Neural cell (in vitro differentiated cells): ENCODE results near the gene EPB41L5. TPM values are rescaled to one million over a fixed set of nuclear protein-coding genes. Genes with fewer than 3 reads are reported as not detected.

ENCODE experiments used
- H2AFZ ChIP-seq: fragments of 200-600, 300-800 bp; sonication (generic), shearing (Covaris generic); 2 replicates; pipeline ENCODE4 v1.6.0; 2014; ENCODE audit warnings: low read depth, mild to moderate bottlenecking, antibody characterized with exemption, low read length, moderate library complexity
- H3F3A ChIP-seq: fragments of 200-600 bp; shearing (Covaris generic); 2 replicates; pipeline ENCODE4 v1.6.1; 2016; ENCODE audit warnings: mild to moderate bottlenecking, moderate library complexity, mixed read lengths, antibody characterized with exemption, low read length; ENCODE audit not compliant: insufficient read depth, poor library complexity, severe bottlenecking
- H3K27ac ChIP-seq: fragments of 200-600, 300-800 bp; sonication (generic), shearing (Covaris generic); 2 replicates; pipeline ENCODE4 v1.5.1; 2014; ENCODE audit warnings: mild to moderate bottlenecking, low read length, moderate library complexity
- H3K27me3 ChIP-seq: fragments of 300-800, 200-600 bp; sonication (generic), shearing (Covaris generic); 2 replicates; pipeline ENCODE4 v1.6.0; 2014; ENCODE audit warnings: mild to moderate bottlenecking, low read depth, low read length, moderate library complexity; ENCODE audit not compliant: insufficient read depth
- H3K36me3 ChIP-seq: fragments of 300-800, 200-600 bp; sonication (generic), shearing (Covaris generic); 2 replicates; pipeline ENCODE4 v1.5.1; 2014; ENCODE audit warnings: mild to moderate bottlenecking, antibody characterized with exemption, low read length, moderate library complexity; ENCODE audit not compliant: insufficient read depth
- H3K4me2 ChIP-seq: fragments of 300-800, 200-600 bp; sonication (generic), shearing (Covaris generic); 2 replicates; pipeline ENCODE4 v1.6.0; 2014; ENCODE audit warnings: mild to moderate bottlenecking, low read length
- H3K4me3 ChIP-seq: fragments of 300-800, 200-600 bp; sonication (generic), shearing (Covaris generic); 2 replicates; pipeline ENCODE4 v1.5.1; 2014; ENCODE audit warnings: mild to moderate bottlenecking, low read length, moderate library complexity
- H3K79me2 ChIP-seq: fragments of 200-600 bp; shearing (Covaris generic); replicated peaks from 2 replicates; pipeline ENCODE4 v1.6.0; 2014; ENCODE audit warnings: mild to moderate bottlenecking, low read length, moderate library complexity; ENCODE audit not compliant: insufficient read depth
- H3K9ac ChIP-seq: fragments of 300-800, 200-600 bp; sonication (generic), shearing (Covaris generic); 2 replicates; pipeline ENCODE4 v1.6.1; 2016; ENCODE audit warnings: mild to moderate bottlenecking, low read length, mixed read lengths
- H3K9me2 ChIP-seq: fragments of 200-600 bp; shearing (Covaris generic); 2 replicates; pipeline ENCODE4 v1.6.1; 2016; ENCODE audit warnings: mild to moderate bottlenecking, low read length, mixed read lengths; ENCODE audit not compliant: insufficient read depth
- H3K9me3 ChIP-seq: fragments of 200-600, 300-800 bp; sonication (generic), shearing (Covaris generic); 2 replicates; pipeline ENCODE4 v1.6.1; 2016; ENCODE audit warnings: mild to moderate bottlenecking, mixed run types, low read length, moderate library complexity, mixed read lengths
- H4K20me1 ChIP-seq: fragments of 200-600 bp; shearing (Covaris generic); 2 replicates; pipeline ENCODE4 v1.6.1; 2016; ENCODE audit warnings: mild to moderate bottlenecking, mixed run types; ENCODE audit not compliant: insufficient read depth
- EP300 ChIP-seq: fragments of 450-650 bp; conservative IDR thresholded peaks from 2 replicates; pipeline ENCODE4 v1.6.1; 2014; ENCODE audit warnings: antibody characterized with exemption, mild to moderate bottlenecking, moderate library complexity; ENCODE audit not compliant: poor library complexity, severe bottlenecking
- EZH2 ChIP-seq: fragments of 200-600, 300-800 bp; shearing (Covaris generic), sonication (generic); IDR thresholded peaks from 2 replicates; pipeline ENCODE4 v1.6.1; 2014; ENCODE audit warnings: antibody characterized with exemption, low read length, borderline replicate concordance, mild to moderate bottlenecking; ENCODE audit not compliant: insufficient read depth, poor library complexity, severe bottlenecking
- MXI1 ChIP-seq: fragments of 450-650 bp; conservative IDR thresholded peaks from 2 replicates; pipeline ENCODE4 v1.6.1; 2014; ENCODE audit warnings: antibody characterized with exemption, mild to moderate bottlenecking; ENCODE audit not compliant: poor library complexity, severe bottlenecking
- POLR2AphosphoS5 ChIP-seq: IDR thresholded peaks from 2 replicates; pipeline ENCODE4 v1.6.1; 2012
- RAD21 ChIP-seq: fragments of 450-650 bp; conservative IDR thresholded peaks from 2 replicates; pipeline ENCODE4 v1.6.1; 2014; ENCODE audit warnings: antibody characterized with exemption, mild to moderate bottlenecking, moderate library complexity
- SMC3 ChIP-seq: fragments of 450-650 bp; conservative IDR thresholded peaks from 2 replicates; pipeline ENCODE4 v1.6.1; 2014; ENCODE audit warnings: antibody characterized with exemption, mild to moderate bottlenecking, moderate library complexity; ENCODE audit not compliant: poor library complexity
- TAF1 ChIP-seq: IDR thresholded peaks from 2 replicates; pipeline ENCODE4 v1.6.1; 2012; ENCODE audit warnings: low read depth
- polyA plus RNA-seq: library from polyadenylated mRNA; depleted of rRNA; stranded (reverse); fragments of >200 nt; gene quantifications from 2 replicates; pipeline ENCODE4 v1.2.3, GENCODE V29; 2014
- TF ChIP-seq, protein P1 (sequence below): IDR thresholded peaks from 2 replicates; pipeline ENCODE4 v1.6.1; 2012; ENCODE audit warnings: borderline replicate concordance
- TF ChIP-seq, protein P2 (sequence below): fragments of 450-650 bp; IDR thresholded peaks from 2 replicates; pipeline ENCODE4 v1.5.1; 2014; ENCODE audit warnings: antibody characterized with exemption, mild to moderate bottlenecking, moderate library complexity; ENCODE audit not compliant: poor library complexity, severe bottlenecking

The EPB41L5 gene
- polyA plus RNA-seq, 1 donor from 2014 or later: 32.9 TPM

DNA sequence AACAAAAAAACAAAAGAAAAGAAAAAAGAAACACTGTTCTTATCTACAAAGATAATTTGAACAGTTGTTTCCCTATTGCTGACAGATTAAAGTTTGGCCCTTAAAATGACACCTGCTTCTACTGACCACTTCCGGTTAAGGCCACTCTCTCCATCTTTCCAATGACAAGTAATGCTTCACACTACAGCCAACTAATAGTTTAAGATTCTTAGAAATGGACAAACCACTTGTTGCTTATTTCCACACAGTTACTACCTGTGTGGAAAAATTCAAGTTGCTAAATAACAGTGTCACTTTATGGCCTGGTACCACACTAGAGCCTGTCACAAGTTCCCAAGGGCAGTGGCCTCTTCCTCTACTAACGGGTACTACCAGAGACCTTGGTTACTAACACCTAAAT lies 207.9 kb downstream of the EPB41L5 start:
- Histone ChIP-seq H3K79me2 (no peaks in the 10 kb centered on the region), H3K9me3 (peaks cover 4% of the 10 kb centered on the region), H2AFZ (no peak overlapping the region), H4K20me1 (no peaks in the 10 kb centered on the region), H3F3A (no peaks in the 10 kb centered on the region), H3K27ac (no peak overlapping the region), H3K9ac (no peak overlapping the region), H3K36me3 (no peaks in the 10 kb centered on the region), H3K4me3 (no peak overlapping the region), H3K27me3 (no peaks in the 10 kb centered on the region), H3K4me2 (no peak overlapping the region), H3K9me2 (no peaks in the 10 kb centered on the region)
- TF ChIP-seq TAF1 (no peak), POLR2AphosphoS5 (no peak), EZH2 (no peak)

- Histone ChIP-seq H2AFZ (no peak overlapping the region), H3K36me3 (no peaks in the 10 kb centered on the region), H3K27ac (no peak overlapping the region), H3K9me2 (no peaks in the 10 kb centered on the region), H4K20me1 (no peaks in the 10 kb centered on the region), H3K27me3 (no peaks in the 10 kb centered on the region), H3K79me2 (no peaks in the 10 kb centered on the region), H3F3A (no peaks in the 10 kb centered on the region), H3K4me3 (no peak overlapping the region), H3K4me2 (no peak overlapping the region), H3K9ac (no peak overlapping the region), H3K9me3 (no peaks in the 10 kb centered on the region)
- TF ChIP-seq MXI1: no peak
- TF ChIP-seq, protein P1, sequence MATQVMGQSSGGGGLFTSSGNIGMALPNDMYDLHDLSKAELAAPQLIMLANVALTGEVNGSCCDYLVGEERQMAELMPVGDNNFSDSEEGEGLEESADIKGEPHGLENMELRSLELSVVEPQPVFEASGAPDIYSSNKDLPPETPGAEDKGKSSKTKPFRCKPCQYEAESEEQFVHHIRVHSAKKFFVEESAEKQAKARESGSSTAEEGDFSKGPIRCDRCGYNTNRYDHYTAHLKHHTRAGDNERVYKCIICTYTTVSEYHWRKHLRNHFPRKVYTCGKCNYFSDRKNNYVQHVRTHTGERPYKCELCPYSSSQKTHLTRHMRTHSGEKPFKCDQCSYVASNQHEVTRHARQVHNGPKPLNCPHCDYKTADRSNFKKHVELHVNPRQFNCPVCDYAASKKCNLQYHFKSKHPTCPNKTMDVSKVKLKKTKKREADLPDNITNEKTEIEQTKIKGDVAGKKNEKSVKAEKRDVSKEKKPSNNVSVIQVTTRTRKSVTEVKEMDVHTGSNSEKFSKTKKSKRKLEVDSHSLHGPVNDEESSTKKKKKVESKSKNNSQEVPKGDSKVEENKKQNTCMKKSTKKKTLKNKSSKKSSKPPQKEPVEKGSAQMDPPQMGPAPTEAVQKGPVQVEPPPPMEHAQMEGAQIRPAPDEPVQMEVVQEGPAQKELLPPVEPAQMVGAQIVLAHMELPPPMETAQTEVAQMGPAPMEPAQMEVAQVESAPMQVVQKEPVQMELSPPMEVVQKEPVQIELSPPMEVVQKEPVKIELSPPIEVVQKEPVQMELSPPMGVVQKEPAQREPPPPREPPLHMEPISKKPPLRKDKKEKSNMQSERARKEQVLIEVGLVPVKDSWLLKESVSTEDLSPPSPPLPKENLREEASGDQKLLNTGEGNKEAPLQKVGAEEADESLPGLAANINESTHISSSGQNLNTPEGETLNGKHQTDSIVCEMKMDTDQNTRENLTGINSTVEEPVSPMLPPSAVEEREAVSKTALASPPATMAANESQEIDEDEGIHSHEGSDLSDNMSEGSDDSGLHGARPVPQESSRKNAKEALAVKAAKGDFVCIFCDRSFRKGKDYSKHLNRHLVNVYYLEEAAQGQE: no peak
- TF ChIP-seq POLR2AphosphoS5: no peak
- no peak for TF ChIP-seq SMC3
- TF ChIP-seq EZH2: no peak
- no peak for TF ChIP-seq RAD21
These were observed 208.7 kb downstream of the EPB41L5 start for GRCh38 chr2:120221616-120222015.

DNA sequence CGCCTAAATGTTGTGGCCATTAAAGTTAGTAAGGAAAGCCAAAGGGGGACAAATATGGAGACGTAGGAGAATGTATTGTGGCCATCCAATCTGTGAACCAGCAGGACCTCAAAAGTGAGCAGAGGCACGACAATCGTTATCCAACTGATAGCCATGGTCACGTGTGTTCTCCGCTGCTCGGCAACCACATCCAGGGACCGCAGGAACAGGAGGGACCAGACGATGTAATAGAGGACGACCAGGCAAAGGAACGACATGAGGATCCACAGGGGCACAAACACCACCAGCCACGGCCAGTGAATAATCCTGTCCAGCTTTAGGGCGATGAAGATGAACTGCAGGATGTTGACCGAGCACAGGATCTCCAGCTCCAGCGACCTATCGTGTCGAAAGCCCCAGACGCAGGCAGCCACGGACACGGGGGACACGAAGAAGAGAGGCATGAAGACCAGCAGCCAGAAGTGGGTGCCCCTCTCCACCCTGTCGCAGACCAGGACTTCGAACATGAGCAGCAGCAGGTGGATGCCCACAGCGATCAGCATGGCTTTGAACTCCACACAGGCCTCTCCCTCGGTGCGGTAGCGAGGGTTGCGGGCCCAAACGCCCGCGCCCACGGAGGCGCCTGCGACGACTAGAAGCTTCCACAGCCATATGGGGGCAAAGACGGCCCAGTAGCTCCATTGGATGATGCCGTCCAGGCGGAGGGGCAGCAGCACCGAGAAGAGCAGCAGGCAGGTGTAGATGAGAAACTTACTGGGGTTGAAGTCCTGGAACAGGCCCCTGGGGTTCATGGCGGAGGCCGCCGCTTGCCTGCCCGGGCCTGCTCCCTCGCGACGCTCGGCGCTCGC lies 209.5 kb downstream of the EPB41L5 start:
- no peak overlapping the region for H3K27ac ChIP-seq

More for the DNA sequence above, 209.5 kb downstream of the EPB41L5 start:
- H3K4me3 ChIP-seq: peak overlapping the region; percentile 80
- peak overlapping the region; percentile 72 for H3K9ac ChIP-seq
- no peaks in the 10 kb centered on the region for H3K9me3 ChIP-seq
- H2AFZ ChIP-seq: peak overlapping the region; percentile 65
- no peaks in the 10 kb centered on the region for H3K27me3 ChIP-seq
- H3F3A ChIP-seq: no peaks in the 10 kb centered on the region
- no peaks in the 10 kb centered on the region for H3K9me2 ChIP-seq
- no peaks in the 10 kb centered on the region for H4K20me1 ChIP-seq
- no peaks in the 10 kb centered on the region for H3K79me2 ChIP-seq
- H3K36me3 ChIP-seq: no peaks in the 10 kb centered on the region
- no peak for TF ChIP-seq MXI1
- TF ChIP-seq EZH2: no peak
- TF ChIP-seq, protein P2, sequence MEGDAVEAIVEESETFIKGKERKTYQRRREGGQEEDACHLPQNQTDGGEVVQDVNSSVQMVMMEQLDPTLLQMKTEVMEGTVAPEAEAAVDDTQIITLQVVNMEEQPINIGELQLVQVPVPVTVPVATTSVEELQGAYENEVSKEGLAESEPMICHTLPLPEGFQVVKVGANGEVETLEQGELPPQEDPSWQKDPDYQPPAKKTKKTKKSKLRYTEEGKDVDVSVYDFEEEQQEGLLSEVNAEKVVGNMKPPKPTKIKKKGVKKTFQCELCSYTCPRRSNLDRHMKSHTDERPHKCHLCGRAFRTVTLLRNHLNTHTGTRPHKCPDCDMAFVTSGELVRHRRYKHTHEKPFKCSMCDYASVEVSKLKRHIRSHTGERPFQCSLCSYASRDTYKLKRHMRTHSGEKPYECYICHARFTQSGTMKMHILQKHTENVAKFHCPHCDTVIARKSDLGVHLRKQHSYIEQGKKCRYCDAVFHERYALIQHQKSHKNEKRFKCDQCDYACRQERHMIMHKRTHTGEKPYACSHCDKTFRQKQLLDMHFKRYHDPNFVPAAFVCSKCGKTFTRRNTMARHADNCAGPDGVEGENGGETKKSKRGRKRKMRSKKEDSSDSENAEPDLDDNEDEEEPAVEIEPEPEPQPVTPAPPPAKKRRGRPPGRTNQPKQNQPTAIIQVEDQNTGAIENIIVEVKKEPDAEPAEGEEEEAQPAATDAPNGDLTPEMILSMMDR: no peak
- TF ChIP-seq SMC3: no peak
- TF ChIP-seq POLR2AphosphoS5: no peak
- no peak for TF ChIP-seq EP300
- TF ChIP-seq RAD21: no peak
- TF ChIP-seq TAF1: no peak
- TF ChIP-seq, protein P1: no peak
- H3K4me2 ChIP-seq: no peak overlapping the region
